ENCODE results near the gene SMIM20. TPM values are rescaled to one million over a fixed set of nuclear protein-coding genes. Genes with fewer than 3 reads are reported as not detected.

The SMIM20 gene
- total RNA-seq, result 25.1 and 28.2 TPM in 2 replicates

GRCh38 chr4:25913851-25914669, at the start of gene SMIM20:
SMIM20 (plus strand) TSS chr4:25914220; CDS start chr4:25914314, 94 bp downstream.

Other genes with a start within 250 kb of the SMIM20 start
- gene SEL1L3, start 51.2 kb upstream of the SMIM20 start, total RNA-seq, result 68.8 and 126 TPM in 2 replicates

Data from regular cardiac myocyte (primary cell).